ENCODE measurements around the gene ATG3. TPM values are rescaled to one million over a fixed set of nuclear protein-coding genes. Genes with fewer than 3 reads are reported as not detected.

The ATG3 gene
- total RNA-seq, 4 donors from 2014 or later = 25.1 to 47.9 (median 44.6) TPM

GRCh38 chr3:112512320-112512719 is 49.4 kb downstream of the ATG3 start:
- H3K4me3 ChIP-seq = no peak overlapping the region
- DNase-seq = no peak
- TF ChIP-seq POLR2A (IDR thresholded peaks at IDR 0.05) = no peak
- no peak for TF ChIP-seq CTCF (IDR thresholded peaks at IDR 0.05)
- intact Hi-C loops (cut with DNase I; ENCODE audit: low total_unique reads) = no loop called here
- no peaks in the 10 kb centered on the region for H3K36me3 ChIP-seq
- no peaks in the 10 kb centered on the region for H3K4me1 ChIP-seq
- no peaks in the 10 kb centered on the region for H3K9me3 ChIP-seq
- no peaks in the 10 kb centered on the region for H3K27me3 ChIP-seq
- H3K27ac ChIP-seq = no peak overlapping the region

GRCh38 chr3:112508860-112509259 is 52.9 kb downstream of the ATG3 start:
- DNase-seq = no peak
- no peaks in the 10 kb centered on the region for H3K9me3 ChIP-seq
- no peak overlapping the region for H3K27ac ChIP-seq
- H3K4me1 ChIP-seq = no peaks in the 10 kb centered on the region
- no peaks in the 10 kb centered on the region for H3K27me3 ChIP-seq
- intact Hi-C loops (cut with DNase I; ENCODE audit: low total_unique reads) = no loop called here
- no peaks in the 10 kb centered on the region for H3K36me3 ChIP-seq
- no peak overlapping the region for H3K4me3 ChIP-seq
- TF ChIP-seq POLR2A (IDR thresholded peaks at IDR 0.05) (no peak), CTCF (IDR thresholded peaks at IDR 0.05) (no peak)

GRCh38 chr3:112508261-112508660 is 53.5 kb downstream of the ATG3 start:
- H3K27ac ChIP-seq = no peak overlapping the region
- no peak for TF ChIP-seq POLR2A (IDR thresholded peaks at IDR 0.05)
- TF ChIP-seq CTCF (IDR thresholded peaks at IDR 0.05) = no peak
- intact Hi-C loops (cut with DNase I; ENCODE audit: low total_unique reads) = no loop called here

GRCh38 chr3:112505907-112506306 is 55.9 kb downstream of the ATG3 start:
- H3K27ac ChIP-seq = no peak overlapping the region
- H3K9me3 ChIP-seq = no peaks in the 10 kb centered on the region
- TF ChIP-seq POLR2A (IDR thresholded peaks at IDR 0.05) (no peak), CTCF (IDR thresholded peaks at IDR 0.05) (no peak)
- no peak for DNase-seq
- no peaks in the 10 kb centered on the region for H3K4me1 ChIP-seq
- H3K36me3 ChIP-seq = no peaks in the 10 kb centered on the region
- no peaks in the 10 kb centered on the region for H3K27me3 ChIP-seq
- intact Hi-C loops (cut with DNase I; ENCODE audit: low total_unique reads) = no loop called here
- H3K4me3 ChIP-seq = no peak overlapping the region

More at GRCh38 chr3:112508261-112508660, 53.5 kb downstream of the ATG3 start:
- H3K4me1 ChIP-seq = no peaks in the 10 kb centered on the region
- H3K27me3 ChIP-seq = no peaks in the 10 kb centered on the region
- H3K4me3 ChIP-seq = no peak overlapping the region
- H3K36me3 ChIP-seq = no peaks in the 10 kb centered on the region
- no peaks in the 10 kb centered on the region for H3K9me3 ChIP-seq
- DNase-seq = no peak

- Histone ChIP-seq H3K27me3 (no peaks in the 10 kb centered on the region), H3K4me3 (no peak overlapping the region), H3K36me3 (no peaks in the 10 kb centered on the region), H3K9me3 (no peaks in the 10 kb centered on the region), H3K4me1 (no peaks in the 10 kb centered on the region), H3K27ac (no peak overlapping the region)
- no peak for DNase-seq
- intact Hi-C loops (cut with DNase I; ENCODE audit: low total_unique reads) = no loop called here
- no peak for TF ChIP-seq CTCF (IDR thresholded peaks at IDR 0.05)
- TF ChIP-seq POLR2A (IDR thresholded peaks at IDR 0.05) = no peak
Measured at GRCh38 chr3:112504123-112504522, 57.6 kb downstream of the ATG3 start.
